CD4-positive, alpha-beta T cell treated with Interleukin-12 subunit alpha and Interleukin-12 subunit beta, for 1 hour (primary cell): ENCODE data around the gene ARPC5.
"Not testable (repeated sequence)": the region's sequence is repeated elsewhere in the genome, so short reads cannot be mapped to it uniquely, and the experiment has no call there.

Experiments used
- DNase-seq: peaks from one replicate; pipeline ENCODE4 v3.0.0-alpha.2; 2020

The ARPC5 gene

GRCh38 chr1:183635606-183636333 is at the start of gene ARPC5:
Gene ARPC5, minus strand, starts transcription at chr1:183635783. Its CDS starts 124 bp downstream, at chr1:183635659.
- peak; percentile 97 for DNase-seq

DNA sequence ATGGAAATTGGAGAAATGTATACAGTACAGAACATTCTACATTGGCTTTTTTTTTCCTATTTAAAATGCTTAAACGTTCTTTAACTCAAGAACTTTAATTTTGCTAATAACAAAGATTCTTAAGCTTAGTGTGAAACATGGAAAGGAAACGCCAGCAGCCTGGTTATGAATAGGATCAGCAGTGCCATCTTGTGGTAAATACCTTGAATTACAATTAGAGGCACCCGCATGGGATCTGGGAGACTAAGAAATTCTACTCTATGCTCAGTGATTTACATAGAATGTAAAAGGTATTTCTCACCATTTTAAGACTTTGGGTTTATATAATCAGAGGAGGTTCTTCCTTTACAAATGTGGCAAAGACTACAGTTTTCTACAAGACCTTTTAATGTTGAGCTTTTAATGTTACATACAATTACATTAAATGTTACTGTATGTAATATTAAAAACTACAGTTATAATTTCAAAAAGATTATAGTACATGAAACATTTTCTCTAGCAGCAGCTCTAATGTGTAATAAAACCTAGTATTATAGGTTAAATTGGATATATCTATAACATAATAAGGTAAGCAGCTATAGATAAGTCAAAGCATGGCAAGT is 49.6 kb upstream of the ARPC5 start:
- peak; percentile 60 for DNase-seq

DNA sequence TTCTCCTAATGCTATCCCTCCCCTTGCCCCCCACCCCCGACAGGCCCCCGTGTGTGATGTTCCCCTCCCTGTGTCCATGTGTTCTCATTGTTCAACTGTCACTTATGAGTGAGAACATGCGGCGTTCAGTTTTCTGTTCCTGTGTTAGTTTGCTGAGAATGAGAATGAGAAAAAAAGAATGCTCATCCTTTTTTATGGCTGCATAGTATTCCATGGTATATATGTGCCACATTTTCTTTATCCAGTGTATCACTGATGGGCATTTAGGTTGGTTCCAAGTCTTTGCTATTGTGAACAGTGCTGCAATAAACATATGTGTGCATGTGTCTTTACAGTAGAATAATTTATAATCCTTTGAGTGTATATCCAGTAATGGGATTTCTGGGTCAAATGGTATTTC is 43.8 kb upstream of the ARPC5 start:
- DNase-seq: not testable (repeated sequence)

DNA sequence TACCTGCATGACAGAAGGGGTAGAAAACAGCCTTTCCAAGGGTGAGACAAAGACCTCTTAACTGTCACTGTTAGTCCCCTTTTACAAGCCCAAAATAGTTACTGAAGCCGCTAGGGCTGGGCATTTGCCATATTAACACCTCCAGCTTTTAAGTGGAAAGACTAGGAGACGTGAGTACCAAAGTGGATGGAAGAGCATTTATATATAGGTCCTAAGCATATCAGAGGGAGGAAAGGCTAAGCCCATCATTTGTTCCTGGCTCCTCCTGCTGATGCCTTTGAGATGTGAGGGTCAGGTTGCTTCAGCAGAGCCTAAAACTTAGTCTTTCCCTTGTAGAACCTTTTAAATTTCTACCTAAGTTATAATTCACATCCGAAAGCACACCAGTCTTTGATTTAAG is 43.2 kb upstream of the ARPC5 start:
- DNase-seq: no peak

GRCh38 chr1:183676586-183677189 is 41.1 kb upstream of the ARPC5 start:
- no peak for DNase-seq

DNA sequence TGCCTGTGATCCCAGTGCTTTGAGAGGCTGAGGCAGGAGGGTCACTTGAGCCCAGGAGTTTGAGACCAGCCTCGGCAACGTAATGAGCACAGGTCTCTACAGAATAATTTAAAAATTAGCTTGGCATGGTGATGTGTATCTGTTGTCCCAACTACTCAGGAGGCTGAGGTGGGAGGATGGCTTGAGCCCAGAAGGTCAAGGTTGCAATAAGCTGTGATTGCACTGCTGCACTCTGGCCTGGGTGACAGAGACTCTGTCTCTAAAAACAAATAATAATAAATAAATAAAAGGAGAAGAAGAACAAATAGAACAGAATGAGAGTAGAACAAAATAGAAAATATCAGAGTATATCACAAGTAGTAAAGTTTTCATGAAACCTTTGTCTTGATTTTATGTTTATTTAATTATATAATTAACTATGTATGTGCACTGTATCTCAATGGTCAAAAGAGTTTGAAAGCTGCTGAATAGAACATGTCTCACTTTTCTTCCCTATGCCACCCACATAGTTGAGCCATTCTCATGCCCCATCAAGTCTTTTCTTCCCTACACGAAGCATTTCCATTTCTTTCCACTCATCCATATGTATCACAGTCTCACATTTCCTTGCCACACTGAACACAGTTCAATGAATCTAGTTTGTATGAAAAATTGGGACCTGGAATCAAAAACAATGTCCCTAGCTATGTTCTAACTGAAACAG is 40.5 kb upstream of the ARPC5 start:
- DNase-seq: no peak

- no peak for DNase-seq
These were observed 39.8 kb upstream of the ARPC5 start for GRCh38 chr1:183675381-183675780.

GRCh38 chr1:183674886-183675285 is 39.3 kb upstream of the ARPC5 start:
- DNase-seq: no peak

DNA sequence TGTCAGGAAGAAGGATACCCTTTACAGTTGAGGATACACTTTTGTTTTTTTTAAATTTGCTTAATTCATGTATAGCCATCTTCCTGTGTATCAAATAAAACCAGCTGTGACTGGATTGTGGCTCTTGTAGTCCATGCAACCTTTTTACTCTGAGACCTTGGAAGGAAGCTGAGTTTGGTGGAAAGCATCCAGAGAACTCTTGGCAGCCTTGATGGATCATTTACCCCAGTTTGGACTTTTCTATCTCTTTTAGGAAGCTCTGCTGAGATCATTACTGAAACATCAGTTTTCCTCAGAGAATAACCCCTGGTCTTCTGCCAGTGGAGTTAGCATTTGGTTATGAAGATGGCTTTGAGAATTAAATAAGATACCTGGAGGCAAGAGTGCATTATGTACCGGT is 38.8 kb upstream of the ARPC5 start:
- no peak for DNase-seq

DNA sequence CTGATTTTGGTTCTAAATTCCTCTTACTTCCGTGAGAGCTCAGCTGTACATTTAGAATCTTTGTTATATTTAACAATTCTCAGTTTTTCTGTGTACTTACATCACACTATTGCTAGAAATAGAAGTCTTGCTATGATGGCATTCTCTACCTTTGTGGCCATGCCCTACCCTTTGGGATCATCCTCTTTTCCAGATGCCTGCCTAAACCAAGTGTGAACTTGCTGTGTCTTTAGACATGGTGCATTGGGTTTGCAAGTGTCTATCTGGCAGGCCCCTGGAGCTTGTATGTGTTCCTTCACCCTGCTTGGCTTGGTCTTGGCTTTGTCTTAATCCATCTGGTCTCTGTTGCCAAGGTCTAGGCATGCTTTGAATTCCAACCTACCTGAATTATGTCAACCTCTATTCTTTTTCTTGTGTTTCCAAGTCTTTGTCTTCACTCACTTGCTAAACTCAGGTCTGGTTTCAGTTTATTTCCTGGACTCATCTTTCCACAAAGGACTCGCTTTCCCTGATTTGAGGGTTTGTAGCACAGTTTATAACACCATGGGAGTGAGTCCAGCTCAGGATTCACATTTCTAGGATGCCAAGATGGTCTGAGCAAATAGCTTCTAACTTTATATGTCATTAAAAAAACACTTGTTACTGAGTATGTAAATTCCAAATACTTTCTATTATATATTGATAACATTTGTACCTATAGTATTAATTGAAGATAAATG is 38.2 kb upstream of the ARPC5 start:
- DNase-seq: no peak

DNA sequence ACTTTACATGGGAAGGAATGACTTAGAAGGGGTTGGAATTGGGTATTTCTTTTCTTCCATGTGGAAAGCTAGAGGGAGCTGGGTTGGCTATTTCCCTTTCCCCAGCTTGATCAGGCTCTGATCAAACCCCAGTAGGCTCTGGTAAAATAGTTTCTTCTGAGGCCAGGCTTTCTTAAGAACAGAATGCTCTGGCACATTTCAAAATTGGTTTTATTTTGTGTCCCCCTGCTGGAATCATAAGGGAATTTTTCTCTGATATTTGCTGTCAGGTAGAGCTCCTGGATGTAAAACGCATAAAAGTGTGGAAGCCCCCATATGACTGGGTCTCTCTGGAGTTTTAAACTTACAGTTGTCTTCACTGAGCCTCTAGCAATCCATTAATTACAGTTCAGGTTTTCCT is 34.6 kb upstream of the ARPC5 start:
- no peak for DNase-seq

DNA sequence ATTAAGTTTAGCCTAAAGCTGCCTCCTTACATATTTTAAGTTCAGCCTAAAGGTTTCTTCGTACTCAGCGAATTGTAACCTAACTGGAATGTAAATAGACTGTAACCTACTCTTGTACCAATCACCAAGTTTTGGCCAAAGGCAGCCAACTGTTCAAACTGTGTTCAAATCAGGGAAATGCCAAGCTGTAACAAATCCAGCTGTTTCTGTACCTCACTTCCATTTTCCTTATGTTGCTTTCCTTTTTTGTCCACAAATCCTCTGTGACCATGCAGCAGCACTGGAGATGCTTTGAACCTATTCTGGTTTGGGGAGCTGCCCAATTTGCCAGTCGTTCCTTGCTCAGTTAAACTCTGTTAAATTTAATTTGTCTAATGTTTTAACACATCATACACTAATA is 20.8 kb upstream of the ARPC5 start:
- DNase-seq: no peak

- peak; percentile 74 for DNase-seq
These were observed 20.0 kb upstream of the ARPC5 start for GRCh38 chr1:183655562-183656075.

GRCh38 chr1:183654706-183655105 is 19.1 kb upstream of the ARPC5 start:
- no peak for DNase-seq

GRCh38 chr1:183653876-183654451 is 18.4 kb upstream of the ARPC5 start:
- no peak for DNase-seq

- no peak for DNase-seq
These were observed 17.8 kb upstream of the ARPC5 start for GRCh38 chr1:183653462-183653794.

DNA sequence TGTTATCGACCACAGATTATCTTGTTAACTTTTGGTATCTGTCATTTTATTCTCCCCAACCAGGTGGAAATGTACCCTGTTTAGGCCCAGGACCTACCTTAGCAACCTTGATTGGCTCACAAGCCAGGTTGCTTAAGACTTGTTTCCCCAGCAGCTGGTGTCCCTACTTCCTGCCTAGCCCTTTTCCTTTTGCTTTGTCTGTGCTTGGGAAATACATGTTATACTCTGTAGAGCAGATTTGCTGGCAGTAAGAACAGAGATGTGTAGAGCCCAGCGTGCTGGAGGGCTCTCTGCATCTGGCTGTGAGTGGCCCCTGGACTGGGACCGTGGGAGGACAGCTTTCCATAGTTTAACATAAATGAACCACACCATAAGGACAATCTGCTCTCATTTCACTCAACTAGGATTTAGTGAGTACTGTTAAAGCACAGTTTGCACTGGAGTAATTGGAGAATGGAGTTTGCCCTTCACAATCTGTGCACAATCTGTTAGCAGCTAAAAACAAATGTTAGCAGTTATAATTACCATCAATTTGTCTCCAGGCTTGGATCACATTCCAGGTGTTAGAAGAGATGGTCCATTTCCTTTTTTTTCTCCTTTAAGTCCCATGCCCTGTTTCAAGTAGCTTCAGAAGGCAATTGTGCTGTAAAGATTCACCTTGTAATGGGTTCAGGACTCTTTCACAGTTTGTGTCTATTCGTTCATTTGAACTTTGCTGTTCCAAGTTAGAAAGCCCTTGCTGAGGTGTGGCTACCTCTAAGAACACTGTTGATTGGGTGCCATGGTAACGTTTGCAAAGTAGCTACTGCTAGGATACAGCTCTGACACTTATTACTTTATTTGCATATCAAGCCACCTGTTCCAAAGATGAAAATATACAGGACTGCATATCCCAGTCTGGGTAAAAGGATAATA is 17.2 kb upstream of the ARPC5 start, which contains the start of gene APOBEC4:
TSS of gene APOBEC4 (minus strand) at position 770 of the 915 bp plus-strand sequence. CDS start 4,535 bp downstream, outside the sequence.
- peak; percentile 20 for DNase-seq

DNA sequence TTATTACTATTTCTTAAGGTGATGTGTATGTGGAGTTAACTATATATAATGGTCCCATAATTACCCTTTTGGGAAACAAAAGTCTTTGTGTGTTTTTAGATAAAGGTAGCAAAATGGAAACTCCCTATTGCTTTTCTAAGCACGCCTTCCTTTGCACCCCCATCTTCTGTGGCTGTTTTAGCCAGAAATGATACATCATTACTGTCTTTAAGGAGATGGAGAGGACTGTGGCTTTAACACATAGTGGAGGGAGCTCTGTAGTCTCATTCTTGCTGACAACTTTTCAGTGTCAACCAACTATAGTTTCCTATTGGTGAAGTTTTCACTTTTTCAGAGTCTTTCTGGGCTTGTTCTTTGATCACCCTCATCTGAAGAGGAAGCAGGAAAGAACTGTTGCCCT is 16.5 kb upstream of the ARPC5 start:
- peak; percentile 23 for DNase-seq

DNA sequence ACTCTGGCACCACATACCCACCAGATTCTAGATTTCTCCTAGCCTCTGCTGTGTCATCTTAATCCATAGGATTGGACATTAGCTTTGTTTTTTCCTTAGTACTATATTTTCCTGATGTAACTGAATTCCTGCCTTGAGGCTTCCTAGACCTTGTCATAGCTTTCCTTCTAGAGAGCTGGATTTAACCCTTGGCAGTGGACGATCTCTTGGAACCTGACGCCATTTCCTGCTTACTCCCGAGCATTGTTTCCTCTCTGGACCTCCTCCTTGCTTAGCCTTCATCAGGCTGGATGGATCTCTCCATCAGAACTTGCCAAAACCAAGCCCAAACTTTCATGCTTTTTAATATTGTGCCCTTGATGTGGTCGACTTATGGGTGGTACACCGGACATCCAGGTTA is 16.0 kb upstream of the ARPC5 start:
- no peak for DNase-seq

DNA sequence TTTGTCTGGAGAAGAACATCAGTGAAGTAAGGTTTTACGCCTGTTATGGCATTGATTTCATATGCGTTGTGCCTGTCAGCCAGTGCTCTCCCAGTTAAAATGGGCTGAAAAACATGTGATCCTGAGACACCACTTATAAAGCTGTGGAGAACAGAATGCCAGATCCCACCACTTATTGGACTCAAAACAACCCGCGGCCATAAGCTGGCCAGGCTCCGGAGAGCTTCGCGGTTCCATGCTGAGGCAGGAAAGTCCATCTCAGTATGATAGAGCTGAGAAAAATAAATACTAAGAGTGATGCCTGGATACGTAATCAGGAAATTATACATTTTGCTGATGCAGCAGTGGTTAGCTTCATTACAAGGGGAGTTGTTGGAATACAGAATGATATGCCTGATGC is 12.5 kb upstream of the ARPC5 start:
- DNase-seq: no peak

DNA sequence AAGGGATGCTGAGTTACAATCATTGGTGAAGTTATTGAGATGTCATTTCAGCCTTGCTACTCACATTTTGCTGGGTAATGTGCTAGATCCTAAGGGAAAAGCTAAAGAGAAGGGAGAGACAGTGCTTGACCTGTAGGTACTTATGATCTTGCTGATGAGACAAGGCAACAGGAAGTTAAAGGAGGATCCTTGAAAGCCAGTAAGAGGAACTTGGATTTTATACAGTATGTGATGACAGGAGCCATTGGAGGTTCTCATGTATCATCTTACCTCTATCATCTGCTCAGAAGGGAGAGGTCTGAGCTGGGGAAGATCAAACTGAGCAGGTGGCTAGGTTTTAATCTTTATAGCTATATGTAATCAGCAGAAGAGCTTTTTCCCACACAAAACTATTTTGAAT is 11.2 kb upstream of the ARPC5 start:
- no peak for DNase-seq
